NCI-H82 (cell line): ENCODE data around the gene HNRNPK.
"Not testable (repeated sequence)": the region's sequence is repeated elsewhere in the genome, so short reads cannot be mapped to it uniquely, and the experiment has no call there.

Experiments used
- DNase-seq: peaks from one replicate; lab custom pipeline; 2025; lab: John Stamatoyannopoulos, UW

HNRNPK gene

DNA sequence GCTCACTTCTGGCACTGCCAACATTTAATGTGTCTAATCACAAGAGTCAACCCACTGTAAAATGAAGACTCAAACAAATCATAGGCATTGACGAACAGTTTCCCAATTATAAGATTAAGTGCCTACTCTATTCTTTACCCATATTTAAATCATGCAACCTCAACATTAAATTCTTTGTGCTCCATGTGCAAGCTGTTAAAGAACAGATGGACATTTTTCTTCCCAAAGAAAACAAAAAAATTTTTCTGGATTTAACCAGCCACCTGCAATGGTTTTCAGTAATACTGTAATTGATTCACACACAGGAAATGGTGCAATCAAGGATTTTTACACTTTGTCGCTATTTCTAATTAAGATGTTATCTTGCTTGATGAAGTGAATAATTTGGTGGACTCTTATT, 3.6 kb downstream of the HNRNPK start:
- DNase-seq: no peak

DNA sequence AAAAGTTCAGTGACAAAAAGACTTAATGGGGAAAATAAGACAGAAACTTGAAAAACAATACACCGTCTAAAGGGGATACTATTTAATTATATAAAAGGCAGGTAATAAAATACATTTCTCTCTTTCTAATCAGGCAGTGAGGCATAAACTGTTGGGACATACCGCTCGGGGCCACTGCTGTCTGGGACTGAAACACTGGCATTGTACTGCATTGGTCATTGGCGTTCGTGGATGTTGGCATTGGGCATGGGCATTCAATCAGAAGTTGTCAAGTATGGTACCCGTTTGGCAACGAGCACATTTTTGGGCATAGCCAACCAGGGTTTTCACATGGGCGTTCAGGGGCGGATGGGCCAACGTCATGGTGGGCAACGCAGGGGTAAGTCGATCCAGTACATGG, 4.7 kb downstream of the HNRNPK start:
- no peak for DNase-seq

DNA sequence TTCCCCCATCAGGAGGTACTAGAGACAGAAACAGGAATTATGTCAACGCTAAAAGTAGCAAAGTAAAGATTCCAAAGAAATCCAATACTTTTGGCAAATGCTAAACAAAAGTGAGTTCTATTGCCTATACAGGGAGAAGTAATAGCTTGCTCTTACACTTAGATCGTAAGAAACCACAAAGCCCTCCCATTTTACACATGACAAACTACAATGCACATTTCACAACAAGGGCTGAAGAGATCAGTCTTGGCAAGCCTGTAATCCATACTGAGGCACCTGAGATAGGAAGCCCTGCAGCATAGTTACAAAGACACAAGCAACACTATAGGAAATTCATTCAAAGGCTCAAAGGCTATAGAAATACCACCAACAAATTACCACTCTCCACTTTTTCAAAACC, 7.7 kb downstream of the HNRNPK start:
- DNase-seq: no peak

DNA sequence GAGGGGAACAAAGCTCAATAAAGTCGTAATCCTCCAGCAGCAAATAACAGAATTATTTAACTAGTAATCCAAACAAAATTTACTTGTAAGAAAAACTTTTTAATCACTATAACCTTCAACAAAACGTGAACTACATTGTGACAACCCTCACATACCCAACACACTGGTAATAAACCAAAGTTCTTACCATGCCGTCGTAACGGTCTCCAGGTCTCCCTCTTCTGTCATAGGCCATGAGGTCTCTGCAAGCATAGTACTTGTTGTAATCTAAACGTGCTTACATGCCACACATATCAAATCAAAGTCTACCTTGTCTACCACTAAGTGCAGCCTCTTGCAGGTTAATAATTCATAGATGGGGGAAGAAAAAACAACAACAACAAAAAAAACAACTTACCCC, 8.5 kb downstream of the HNRNPK start:
- no peak for DNase-seq

DNA sequence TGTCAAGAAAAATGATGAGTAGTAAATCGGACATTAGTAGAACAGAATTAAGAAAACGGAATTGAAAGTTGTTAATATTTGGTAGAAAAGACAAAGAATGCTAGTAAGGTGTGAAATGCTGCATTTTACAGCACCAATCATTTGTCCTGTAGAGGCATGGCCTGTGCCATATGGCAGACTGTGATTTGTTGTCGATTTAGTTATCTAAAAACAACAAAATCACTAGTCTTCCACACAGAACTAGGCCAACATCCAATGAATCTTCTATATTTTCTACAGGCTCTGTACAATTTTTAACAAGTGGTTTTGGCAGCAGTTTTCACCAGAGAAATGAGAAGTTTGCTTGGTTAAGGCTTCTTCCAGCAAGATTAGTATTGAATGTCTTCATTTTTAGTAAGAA, 10.4 kb downstream of the HNRNPK start:
- no peak for DNase-seq

DNA sequence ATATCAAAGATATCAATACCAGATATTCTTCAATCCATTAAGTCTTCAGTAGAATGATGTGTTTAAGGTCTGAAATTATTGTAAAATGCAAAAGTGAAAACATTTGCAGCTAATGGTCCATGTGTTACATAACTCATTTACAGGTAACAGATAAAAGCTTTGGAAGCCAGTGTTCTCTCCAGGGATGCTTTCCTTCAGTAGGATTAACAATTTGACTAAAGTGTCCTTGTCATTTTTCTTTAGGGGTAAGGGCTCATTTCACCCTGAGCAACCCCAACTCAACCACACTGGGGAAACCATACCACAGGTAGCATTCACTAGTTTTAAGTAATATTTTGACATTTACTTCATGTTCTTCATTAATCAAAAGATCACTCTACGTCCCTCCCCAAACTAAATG, 12.9 kb downstream of the HNRNPK start:
- DNase-seq: peak; percentile 16

DNA sequence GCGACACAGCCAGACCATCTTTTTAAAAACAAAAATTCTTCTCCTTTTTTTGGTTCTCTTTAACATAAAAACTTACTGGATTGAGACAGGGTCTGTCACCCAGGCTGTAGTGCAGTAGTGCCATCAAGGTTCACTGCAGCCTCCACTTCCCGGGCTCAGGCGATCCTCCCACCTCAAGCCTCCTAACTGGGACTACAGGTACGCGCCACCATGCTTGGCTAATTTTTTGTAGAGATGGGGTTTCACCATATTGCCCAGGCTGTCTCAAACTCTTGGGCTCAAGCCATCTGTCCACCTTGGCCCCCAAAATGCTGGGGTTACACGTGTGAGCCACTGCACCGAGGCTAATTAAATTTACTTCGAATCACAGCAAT, 13.8 kb downstream of the HNRNPK start:
- DNase-seq: peak; percentile 48

DNA sequence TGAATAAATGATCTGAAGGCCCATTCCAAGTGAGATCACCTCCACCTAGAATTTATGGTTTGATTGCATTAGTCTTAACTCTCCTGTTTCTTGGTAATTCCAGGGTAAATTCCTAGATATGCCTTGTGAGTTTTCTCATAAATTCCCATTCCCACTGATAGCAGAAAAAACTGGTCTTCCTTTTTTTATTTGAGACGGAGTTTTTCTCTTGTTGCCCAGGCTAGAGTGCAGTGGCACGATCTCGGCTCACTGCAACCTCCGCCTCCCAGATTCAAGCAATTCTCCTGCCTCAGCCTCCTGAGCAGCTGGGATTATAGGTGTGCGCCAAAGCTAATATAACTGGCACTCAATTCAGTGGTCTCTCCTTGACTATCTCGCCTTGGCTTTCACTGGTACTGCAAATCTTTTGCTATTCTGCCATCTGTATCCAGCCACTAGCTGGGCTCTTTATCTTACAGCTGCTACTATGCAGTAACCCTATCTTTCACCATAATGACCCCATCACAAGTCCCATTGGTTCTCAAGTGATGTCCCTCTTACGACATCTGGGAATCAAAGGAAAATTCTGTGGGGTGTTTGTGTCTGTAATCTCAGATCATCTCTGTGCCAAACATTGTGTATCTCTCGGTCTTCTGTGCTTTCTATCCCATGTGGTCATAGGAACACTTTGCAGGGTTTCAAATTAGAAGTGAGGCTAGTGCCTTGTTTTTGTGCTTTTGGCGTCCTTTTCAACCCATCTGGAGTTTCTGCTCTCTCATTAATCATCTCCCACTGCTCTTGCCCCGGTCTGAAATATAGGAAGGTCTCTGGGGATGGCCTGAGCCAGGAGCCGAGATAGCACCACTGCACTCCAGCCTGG, 14.4 kb downstream of the HNRNPK start:
- DNase-seq: peak; percentile 66

DNA sequence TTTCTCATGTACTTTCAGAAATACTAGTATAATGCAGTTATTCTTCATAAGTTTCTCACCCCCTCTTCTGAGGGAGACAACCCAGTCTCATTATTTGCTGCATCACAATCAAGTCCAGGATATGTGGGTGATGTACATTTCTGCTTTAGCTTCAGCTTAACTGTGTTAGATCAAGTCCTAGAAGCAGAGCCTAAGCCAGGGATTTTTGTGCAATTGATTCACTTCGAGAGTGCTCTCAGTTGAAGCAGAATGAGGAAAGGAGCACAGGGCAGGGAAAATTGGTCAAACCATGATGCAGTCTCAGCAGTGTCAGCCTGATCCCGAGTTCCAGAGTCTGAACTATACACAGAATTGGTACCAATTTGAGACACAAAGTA, 15.1 kb downstream of the HNRNPK start:
- DNase-seq: peak; percentile 47

DNA sequence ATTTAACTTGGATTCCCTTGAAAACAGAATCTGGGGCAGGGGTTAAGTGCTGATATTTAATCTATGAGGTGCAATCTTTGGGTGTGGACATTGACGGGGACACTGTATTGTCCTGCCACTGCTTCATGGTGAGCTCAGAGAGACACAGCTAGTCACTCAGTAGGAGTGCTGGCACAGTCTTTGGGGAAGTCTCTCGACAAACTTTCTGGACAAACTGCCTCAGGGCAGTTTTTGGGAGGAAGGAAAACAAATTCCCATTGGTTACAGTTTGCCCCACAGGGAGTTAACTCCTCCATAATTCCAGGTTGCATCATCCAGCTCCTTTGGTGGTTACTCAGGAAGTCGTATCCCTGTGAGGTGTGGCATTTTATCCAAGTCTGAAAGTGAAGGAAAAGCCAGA, 17.9 kb downstream of the HNRNPK start:
- DNase-seq: no peak

DNA sequence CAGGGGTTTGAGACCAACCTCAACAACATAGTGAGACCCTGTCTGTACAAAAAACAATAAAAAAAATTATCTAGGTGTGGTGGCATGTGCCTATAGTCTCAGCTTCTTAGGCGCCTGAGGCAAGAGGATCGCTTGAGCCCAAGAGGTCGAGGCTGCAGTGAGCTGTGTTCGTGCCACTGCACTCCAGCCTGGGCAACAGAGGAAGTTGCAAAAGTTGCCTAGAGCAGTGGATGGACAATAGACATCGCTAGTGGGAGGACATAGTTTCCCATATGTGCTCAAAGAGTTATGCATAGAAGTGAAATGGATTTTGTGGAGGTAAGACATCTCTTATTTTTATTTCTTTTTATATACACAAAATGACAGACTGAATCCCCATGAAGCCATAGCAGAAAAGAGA, 19.0 kb downstream of the HNRNPK start:
- no peak for DNase-seq

DNA sequence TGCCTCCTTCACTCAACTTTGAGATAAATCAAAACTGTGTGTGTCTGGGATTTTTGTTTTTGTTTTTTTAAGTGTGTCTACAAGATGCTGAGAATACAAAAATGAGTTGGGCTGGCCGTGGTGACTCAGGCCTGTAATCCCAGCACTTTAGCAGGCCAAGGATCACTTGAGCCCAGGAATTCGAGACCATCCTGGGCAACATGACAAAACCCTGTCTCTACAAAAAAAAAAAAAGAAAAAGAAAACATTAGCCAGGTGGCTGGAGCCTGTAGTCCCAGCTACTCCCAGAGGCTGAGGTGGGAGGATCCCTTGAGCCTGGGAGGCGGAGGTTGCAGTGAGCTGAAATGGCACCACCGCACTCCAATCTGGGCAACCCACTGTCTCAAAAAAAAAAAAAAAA, 21.0 kb downstream of the HNRNPK start:
- no peak for DNase-seq

DNA sequence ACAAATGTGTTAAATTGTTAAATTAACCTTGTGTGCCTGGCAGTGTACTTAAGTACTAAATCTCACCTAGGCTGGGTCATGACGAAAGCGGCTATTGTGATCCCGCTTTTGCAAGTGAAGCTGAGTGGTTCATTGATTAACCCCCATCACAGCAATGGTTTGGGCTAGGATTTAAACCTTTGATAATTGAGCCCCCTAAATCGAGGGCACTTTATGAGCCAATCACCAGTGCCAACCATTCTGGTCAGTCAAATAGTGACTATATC, 22.8 kb downstream of the HNRNPK start:
- DNase-seq: no peak

DNA sequence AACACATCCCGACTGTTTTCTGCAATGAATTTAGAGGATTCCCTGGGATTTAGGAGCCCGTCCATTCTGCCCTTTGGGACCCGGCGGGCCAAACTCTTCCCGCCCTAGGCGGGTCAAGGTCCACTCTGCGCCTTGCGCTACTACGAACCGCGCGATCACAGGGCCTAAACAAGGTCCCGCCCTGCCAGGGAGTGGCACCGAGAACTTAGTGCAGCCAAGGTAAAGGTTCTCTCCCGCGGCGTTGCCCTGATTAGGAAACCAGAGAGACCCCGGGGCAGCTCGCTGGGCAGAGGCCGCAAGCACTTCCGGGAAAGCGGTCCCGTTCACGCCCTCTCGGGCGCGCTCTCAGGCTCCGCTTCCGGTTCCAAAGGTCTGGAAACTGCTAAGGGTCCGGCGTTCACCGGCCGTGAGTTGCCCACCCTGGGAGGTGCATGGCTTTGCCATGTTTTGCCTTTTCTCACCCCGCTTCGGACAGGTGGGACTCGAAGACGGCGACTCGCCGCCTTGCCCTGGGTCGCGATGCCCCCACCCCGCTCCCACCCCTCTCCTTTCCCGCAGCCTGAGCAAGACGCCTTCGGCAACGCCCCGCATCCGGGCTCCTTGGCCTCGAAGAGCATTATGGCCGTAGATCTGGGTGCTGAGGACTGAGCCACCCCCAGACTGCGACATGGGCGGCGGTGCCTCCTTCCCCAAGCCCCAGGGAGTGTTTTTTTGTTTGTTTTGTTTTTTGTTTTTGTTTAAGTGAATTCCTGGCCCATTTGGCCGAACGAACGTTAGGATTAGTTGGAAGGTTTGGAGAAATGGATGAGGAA, 23.4 kb downstream of the HNRNPK start:
- no peak for DNase-seq

DNA sequence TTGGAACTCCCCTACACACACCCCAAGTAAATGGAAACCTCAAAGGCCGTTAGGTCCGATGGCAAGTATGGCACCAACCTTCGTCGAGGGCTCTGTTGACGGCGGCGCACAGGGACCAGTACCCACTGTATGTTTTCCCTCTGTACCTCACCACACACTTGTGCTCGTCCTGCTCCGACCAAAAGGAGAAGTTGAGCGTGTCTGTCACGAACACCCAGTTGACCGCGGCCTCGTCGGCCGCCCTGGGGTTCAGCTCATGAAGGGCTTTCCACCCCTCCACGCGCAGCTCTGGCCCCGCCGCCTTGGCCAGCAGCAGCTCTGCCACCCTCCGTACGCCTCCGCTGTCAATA, 24.0 kb downstream of the HNRNPK start:
- no peak for DNase-seq

DNA sequence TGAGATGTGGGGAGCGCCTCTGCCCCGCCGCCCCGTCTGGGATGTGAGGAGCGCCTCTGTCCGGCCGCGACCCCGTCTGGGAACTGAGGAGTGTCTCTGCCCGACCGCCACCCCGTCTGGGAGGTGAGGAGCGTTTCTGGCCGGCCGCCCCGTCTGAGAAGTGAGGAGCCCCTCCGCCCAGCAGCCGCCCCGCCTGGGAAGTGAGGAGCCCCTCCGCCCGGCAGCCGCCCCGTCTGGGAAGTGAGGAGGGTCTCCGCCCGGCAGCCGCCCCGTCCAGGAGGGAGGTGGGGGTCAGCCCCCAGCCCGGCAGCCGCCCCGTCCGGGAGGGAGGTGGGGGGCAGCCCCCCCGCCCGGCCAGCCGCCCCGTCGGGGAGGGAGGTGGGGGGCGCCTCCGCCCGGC, 31.9 kb downstream of the HNRNPK start:
- not testable (repeated sequence) for DNase-seq

DNA sequence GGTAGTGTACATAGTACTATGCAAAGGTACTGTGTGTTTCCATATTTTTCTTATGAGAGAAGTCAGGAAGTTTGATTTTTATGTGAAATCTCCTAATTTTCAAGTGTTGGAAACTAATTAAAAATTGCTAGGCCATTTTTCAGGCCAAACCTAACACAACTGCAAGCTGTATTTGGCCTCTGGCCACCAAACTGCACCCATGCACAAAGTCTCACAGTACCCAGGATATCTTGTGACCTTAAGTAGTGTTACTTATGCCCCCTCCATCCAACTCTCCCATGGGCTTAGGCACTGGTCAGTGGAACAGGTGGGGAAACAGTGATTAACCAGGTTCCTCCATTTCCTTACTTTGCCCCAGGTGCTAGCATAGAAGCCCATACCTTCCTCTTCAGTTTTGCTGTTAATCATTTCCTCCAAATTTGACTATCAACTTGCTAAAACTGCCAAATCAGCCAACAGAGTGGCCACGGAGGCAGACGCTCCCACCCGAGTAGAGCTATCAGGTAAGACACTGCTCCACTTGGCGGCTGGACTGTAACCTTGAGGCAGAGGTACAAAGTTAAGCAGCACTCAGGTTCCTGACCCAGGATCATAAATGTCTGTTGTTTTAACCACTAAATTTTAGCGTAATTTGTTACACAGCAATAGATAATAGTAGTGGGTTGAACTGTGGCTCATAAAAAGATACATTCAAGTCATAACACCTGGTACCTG, 39.3 kb downstream of the HNRNPK start:
- DNase-seq: no peak

DNA sequence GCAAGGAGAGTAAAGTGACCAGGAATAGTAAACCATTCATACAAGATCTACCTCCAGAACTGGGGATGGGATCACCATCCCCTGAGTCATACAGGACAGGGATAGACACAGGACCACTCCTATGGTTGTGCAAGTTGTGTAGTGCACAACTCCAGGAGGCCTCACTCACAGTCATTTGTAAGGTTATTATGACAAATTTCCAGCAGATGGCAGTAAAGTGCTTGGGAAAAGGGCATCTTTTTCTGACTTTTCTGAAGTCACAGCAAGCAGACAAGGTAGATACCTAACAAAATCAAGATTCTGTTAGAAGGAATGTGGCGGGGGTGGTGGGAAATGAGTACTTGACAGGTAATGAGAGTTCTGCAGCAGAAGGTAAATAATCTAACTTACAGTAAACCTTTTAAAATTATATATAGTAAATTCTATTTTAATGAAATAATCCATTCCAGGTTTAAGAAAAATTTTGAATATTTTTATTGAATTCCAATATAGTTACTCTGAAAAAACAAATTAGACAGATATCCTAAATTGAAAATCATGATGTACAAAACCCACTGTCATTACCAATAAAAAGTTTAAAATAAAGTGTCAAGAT, 42.1 kb downstream of the HNRNPK start:
- peak; percentile 85 for DNase-seq

DNA sequence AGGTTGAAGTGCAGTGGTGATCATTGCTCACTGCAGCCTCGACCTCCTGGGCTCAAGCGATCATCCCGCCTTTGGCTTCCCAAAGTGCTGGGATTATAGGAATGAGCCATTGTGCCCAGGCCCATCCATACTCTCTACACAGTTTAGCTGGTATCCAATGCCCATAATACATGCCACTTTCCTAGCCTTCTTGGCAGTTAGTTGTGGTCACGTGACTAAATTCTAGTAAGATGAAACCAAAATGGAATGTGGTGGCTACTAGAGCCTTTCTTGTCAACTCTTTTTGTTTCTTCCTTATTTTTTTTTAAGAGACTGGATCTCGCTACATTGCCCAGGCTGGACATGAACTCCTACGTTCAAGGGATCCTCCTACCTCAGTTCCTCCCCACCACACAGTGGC, 43.5 kb downstream of the HNRNPK start:
- DNase-seq: no peak

DNA sequence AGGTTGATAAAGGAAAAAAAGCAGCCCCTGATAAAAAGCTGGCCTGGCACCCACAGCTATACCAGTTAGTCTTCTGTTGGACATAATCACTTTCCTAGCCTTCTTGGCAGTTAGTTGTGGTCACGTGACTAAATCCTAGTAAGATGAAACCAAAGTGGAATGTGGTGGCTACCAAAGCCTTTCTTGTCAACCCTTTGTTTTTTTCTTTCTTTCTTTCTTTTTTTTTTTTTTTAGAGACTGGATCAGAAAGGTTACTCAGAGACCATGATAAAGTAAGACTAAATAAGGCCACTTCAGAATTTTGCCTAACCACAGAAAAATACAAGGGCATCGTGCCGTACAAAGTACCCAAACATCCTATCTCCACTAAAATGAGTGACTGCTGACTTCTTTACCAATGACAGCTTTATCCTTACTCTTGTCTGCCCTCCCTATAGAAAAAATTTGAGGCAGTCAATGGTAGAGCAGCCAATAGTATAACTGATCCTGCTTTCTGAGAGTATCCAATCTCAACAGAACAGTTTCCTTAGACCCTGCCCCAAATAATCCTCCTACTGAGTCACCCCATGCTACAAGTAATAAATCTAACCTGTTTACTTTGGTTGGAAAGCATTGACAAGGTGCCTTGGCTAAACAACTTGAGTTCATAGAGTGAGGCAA, 44.6 kb downstream of the HNRNPK start:
- DNase-seq: peak; percentile 25

DNA sequence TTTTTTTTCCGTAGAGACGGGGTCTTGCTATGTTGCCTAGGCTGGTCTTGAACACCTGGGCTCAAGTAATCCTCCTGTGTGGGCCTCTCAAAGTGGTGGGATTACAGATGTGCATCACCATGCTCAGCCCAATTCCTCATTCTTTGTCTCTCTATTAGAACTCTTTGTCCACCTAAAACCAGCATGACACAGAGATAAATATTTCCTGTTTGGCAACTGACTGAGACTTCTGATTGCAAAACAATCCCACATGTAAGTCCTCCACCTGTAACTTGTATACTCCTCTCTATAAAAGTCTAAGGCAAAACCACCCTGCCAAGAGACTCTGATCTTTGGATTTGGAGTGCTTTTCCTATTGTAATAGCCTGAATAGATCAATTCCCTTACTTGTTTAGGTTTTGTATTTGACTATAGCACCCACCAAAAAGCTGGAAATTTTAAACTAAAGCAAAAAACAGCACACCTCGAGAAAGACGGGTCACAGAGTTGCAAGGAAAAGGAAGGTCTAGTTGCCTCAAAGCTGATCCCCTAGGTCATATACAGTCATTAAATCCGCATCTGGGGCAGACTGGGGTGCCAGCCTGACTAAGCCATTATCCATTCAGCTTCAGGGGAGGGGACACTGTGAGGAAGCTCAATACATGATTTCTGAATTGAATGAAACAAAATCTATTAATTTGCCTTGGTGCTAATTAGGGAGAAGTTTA, 45.3 kb downstream of the HNRNPK start:
- DNase-seq: no peak

DNA sequence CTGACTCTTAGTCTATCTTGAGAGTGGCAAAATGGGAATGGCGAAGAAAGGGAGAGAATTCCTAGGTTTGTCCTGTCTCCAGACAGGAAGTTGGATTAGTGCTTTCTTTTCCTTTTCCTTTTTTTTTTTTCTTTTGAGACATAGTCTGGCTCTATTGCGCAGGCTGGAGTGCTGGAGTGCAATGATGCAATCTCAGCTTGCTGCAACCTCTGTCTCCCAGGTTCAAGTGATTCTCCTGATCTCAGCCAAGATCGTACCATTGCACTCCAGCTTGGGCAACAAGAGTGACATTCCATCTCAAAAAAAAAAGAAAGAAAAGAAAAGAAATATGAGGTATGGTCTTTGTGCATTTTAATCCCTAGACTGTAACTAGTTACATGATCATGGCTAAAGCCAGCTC, 46.2 kb downstream of the HNRNPK start:
- DNase-seq: no peak
